Stimulated activated naive B cell treated with anti-CD40 and anti-IgM and Interleukin-4, amounts not matched to agents 10 μg/mL and 1 μg/mL and 100 μg/mL, for 72 hours (primary cell): Measurements from ENCODE around the gene SYT3.
A peak's percentile ranks its signal among the peaks of the same experiment; 100 is the strongest.
"Not testable (repeated sequence)": the region's sequence is repeated elsewhere in the genome, so short reads cannot be mapped to it uniquely, and the experiment has no call there.

Experiments
- ATAC-seq, 2 donors: fragments of 150-1000 bp; cut with Tn5 transposase; replicated peaks; 2 replicates each; pipeline ENCODE4 v1.10.0; 2021; ENCODE audit warnings: moderate library complexity in 1 of 2
- DNase-seq: peaks from one replicate; pipeline ENCODE4 v3.0.0; 2021
- H3K27ac Mint-ChIP-seq: one replicate; pipeline ENCODE4 v1.8.0; 2022; ENCODE audit warnings: mild to moderate bottlenecking, mixed read lengths
- H3K27me3 Mint-ChIP-seq, 2 donors: one replicate each; pipeline ENCODE4 v1.8.0; 2022; ENCODE audit warnings: mixed read lengths in 2 of 2
- H3K36me3 Mint-ChIP-seq, 2 donors: one replicate each; pipeline ENCODE4 v1.8.0; 2022; ENCODE audit warnings: mixed read lengths in 2 of 2, mild to moderate bottlenecking in 1 of 2
- H3K4me1 Mint-ChIP-seq, 2 donors: one replicate each; pipeline ENCODE4 v1.8.0; 2022; ENCODE audit warnings: mixed read lengths in 2 of 2, mild to moderate bottlenecking in 1 of 2
- H3K4me3 Mint-ChIP-seq, 2 donors: one replicate each; pipeline ENCODE4 v1.8.0; 2022; ENCODE audit warnings: mild to moderate bottlenecking in 2 of 2, mixed read lengths in 2 of 2, moderate library complexity in 1 of 2
- H3K9me3 Mint-ChIP-seq, 2 donors: one replicate each; pipeline ENCODE4 v1.8.0; 2022; ENCODE audit warnings: mixed read lengths in 2 of 2, mild to moderate bottlenecking in 1 of 2

The SYT3 gene

GRCh38 chr19:50638600-50638999, 1.1 kb downstream of the SYT3 start:
- Mint-ChIP-seq H3K27me3 (peaks cover 30 to 49% of the 10 kb centered on the region in 2 donors), H3K4me3 (peak overlapping the region in 1 of 2 donors; percentile 31), H3K27ac (no peak overlapping the region), H3K9me3 (peaks cover 8 to 12% of the 10 kb centered on the region in 2 donors), H3K36me3 (peaks cover 0 to 3% of the 10 kb centered on the region in 2 donors), H3K4me1 (peaks cover 6 to 14% of the 10 kb centered on the region in 2 donors)
- DNase-seq (no peak), ATAC-seq (no peak)

GRCh38 chr19:50636317-50637085, 3.2 kb downstream of the SYT3 start:
- no peak overlapping the region for H3K27ac Mint-ChIP-seq
- peaks cover 12 to 17% of the 10 kb centered on the region in 2 donors for H3K9me3 Mint-ChIP-seq
- H3K4me1 Mint-ChIP-seq = peaks cover 6 to 14% of the 10 kb centered on the region in 2 donors
- no peak for DNase-seq
- no peak overlapping the region for H3K4me3 Mint-ChIP-seq
- ATAC-seq = no peak
- peaks cover 0 to 6% of the 10 kb centered on the region in 2 donors for H3K36me3 Mint-ChIP-seq
- H3K27me3 Mint-ChIP-seq = peaks cover 33 to 53% of the 10 kb centered on the region in 2 donors

- no peak for DNase-seq
- no peak overlapping the region for H3K27ac Mint-ChIP-seq
- H3K4me3 Mint-ChIP-seq = no peak overlapping the region
- H3K9me3 Mint-ChIP-seq = peaks cover 12 to 17% of the 10 kb centered on the region in 2 donors
- peaks cover 6 to 9% of the 10 kb centered on the region in 2 donors for H3K4me1 Mint-ChIP-seq
- H3K36me3 Mint-ChIP-seq = peaks cover 0 to 6% of the 10 kb centered on the region in 2 donors
- peaks cover 42 to 57% of the 10 kb centered on the region in 2 donors for H3K27me3 Mint-ChIP-seq
- ATAC-seq = no peak
Measured at GRCh38 chr19:50633973-50634372, 5.7 kb downstream of the SYT3 start.

- H3K36me3 Mint-ChIP-seq = peaks cover 0 to 6% of the 10 kb centered on the region in 2 donors
- H3K4me3 Mint-ChIP-seq = no peak overlapping the region
- H3K4me1 Mint-ChIP-seq = peaks cover under 1 to 3% of the 10 kb centered on the region in 2 donors
Measured at GRCh38 chr19:50633359-50633758, 6.3 kb downstream of the SYT3 start.

GRCh38 chr19:50632151-50632835, 7.4 kb downstream of the SYT3 start:
- Mint-ChIP-seq H3K9me3 (peaks cover 12 to 17% of the 10 kb centered on the region in 2 donors), H3K36me3 (peaks cover 0 to 6% of the 10 kb centered on the region in 2 donors), H3K27ac (no peak overlapping the region), H3K27me3 (peaks cover 31 to 53% of the 10 kb centered on the region in 2 donors), H3K4me1 (no peaks in the 10 kb centered on the region), H3K4me3 (no peak overlapping the region)
- ATAC-seq (no peak), DNase-seq (no peak)

More at GRCh38 chr19:50633359-50633758, 6.3 kb downstream of the SYT3 start:
- DNase-seq (no peak), ATAC-seq (no peak)
- peaks cover 39 to 55% of the 10 kb centered on the region in 2 donors for H3K27me3 Mint-ChIP-seq
- peaks cover 12 to 17% of the 10 kb centered on the region in 2 donors for H3K9me3 Mint-ChIP-seq
- H3K27ac Mint-ChIP-seq = no peak overlapping the region

- Mint-ChIP-seq H3K27me3 (peaks cover 36 to 42% of the 10 kb centered on the region in 2 donors), H3K4me3 (no peak overlapping the region), H3K4me1 (no peaks in the 10 kb centered on the region), H3K9me3 (peaks cover 7 to 9% of the 10 kb centered on the region in 2 donors), H3K27ac (no peak overlapping the region), H3K36me3 (peaks cover 0 to 3% of the 10 kb centered on the region in 2 donors)
- ATAC-seq = no peak
- no peak for DNase-seq
Measured at GRCh38 chr19:50629801-50630200, 9.9 kb downstream of the SYT3 start.

- Mint-ChIP-seq H3K27ac (no peak overlapping the region), H3K4me3 (no peak overlapping the region), H3K36me3 (peaks cover 0 to 3% of the 10 kb centered on the region in 2 donors), H3K9me3 (peaks cover 7 to 9% of the 10 kb centered on the region in 2 donors), H3K4me1 (no peaks in the 10 kb centered on the region), H3K27me3 (peaks cover 36 to 42% of the 10 kb centered on the region in 2 donors)
- ATAC-seq (no peak), DNase-seq (no peak)
Measured at GRCh38 chr19:50629194-50629593, 10.5 kb downstream of the SYT3 start.

- ATAC-seq (no peak), DNase-seq (no peak)
- Mint-ChIP-seq H3K4me1 (no peaks in the 10 kb centered on the region), H3K27me3 (peaks cover 36 to 42% of the 10 kb centered on the region in 2 donors), H3K4me3 (no peak overlapping the region), H3K27ac (no peak overlapping the region), H3K36me3 (peaks cover 0 to 3% of the 10 kb centered on the region in 2 donors), H3K9me3 (peaks cover 4% of the 10 kb centered on the region in 2 donors)
Measured at GRCh38 chr19:50628551-50628950, 11.1 kb downstream of the SYT3 start.

GRCh38 chr19:50628146-50628545, 11.5 kb downstream of the SYT3 start:
- no peak overlapping the region for H3K27ac Mint-ChIP-seq
- ATAC-seq (no peak), DNase-seq (no peak)
- peaks cover 36 to 42% of the 10 kb centered on the region in 2 donors for H3K27me3 Mint-ChIP-seq
- H3K4me3 Mint-ChIP-seq = no peak overlapping the region
- no peaks in the 10 kb centered on the region for H3K36me3 Mint-ChIP-seq
- H3K4me1 Mint-ChIP-seq = no peaks in the 10 kb centered on the region
- peaks cover 0 to under 1% of the 10 kb centered on the region in 2 donors for H3K9me3 Mint-ChIP-seq

GRCh38 chr19:50626795-50627194, 12.9 kb downstream of the SYT3 start:
- H3K4me1 Mint-ChIP-seq = no peaks in the 10 kb centered on the region
- H3K9me3 Mint-ChIP-seq = no peaks in the 10 kb centered on the region
- no peak overlapping the region for H3K4me3 Mint-ChIP-seq
- H3K27me3 Mint-ChIP-seq = peaks cover 33 to 37% of the 10 kb centered on the region in 2 donors
- DNase-seq (no peak), ATAC-seq (no peak)
- H3K27ac Mint-ChIP-seq = no peak overlapping the region
- no peaks in the 10 kb centered on the region for H3K36me3 Mint-ChIP-seq

- Mint-ChIP-seq H3K27me3 (peaks cover 28 to 32% of the 10 kb centered on the region in 2 donors), H3K4me1 (no peaks in the 10 kb centered on the region)
- no peak for ATAC-seq
Measured at GRCh38 chr19:50626011-50626410, 13.7 kb downstream of the SYT3 start.

GRCh38 chr19:50624949-50625600, 14.6 kb downstream of the SYT3 start:
- no peak overlapping the region for H3K4me3 Mint-ChIP-seq
- DNase-seq = no peak
- peaks cover 20 to 25% of the 10 kb centered on the region in 2 donors for H3K27me3 Mint-ChIP-seq
- no peak for ATAC-seq
- no peaks in the 10 kb centered on the region for H3K4me1 Mint-ChIP-seq
- H3K36me3 Mint-ChIP-seq = no peaks in the 10 kb centered on the region
- no peaks in the 10 kb centered on the region for H3K9me3 Mint-ChIP-seq
- no peak overlapping the region for H3K27ac Mint-ChIP-seq

More at GRCh38 chr19:50626011-50626410, 13.7 kb downstream of the SYT3 start:
- DNase-seq = no peak
- Mint-ChIP-seq H3K27ac (no peak overlapping the region), H3K4me3 (no peak overlapping the region), H3K9me3 (no peaks in the 10 kb centered on the region), H3K36me3 (no peaks in the 10 kb centered on the region)

GRCh38 chr19:50620394-50620906, 19.2 kb downstream of the SYT3 start:
- not testable (repeated sequence) for H3K4me1 Mint-ChIP-seq, ATAC-seq, H3K27ac Mint-ChIP-seq, H3K27me3 Mint-ChIP-seq, H3K4me3 Mint-ChIP-seq, H3K9me3 Mint-ChIP-seq, DNase-seq, H3K36me3 Mint-ChIP-seq

- not testable (repeated sequence) for DNase-seq, H3K9me3 Mint-ChIP-seq, H3K36me3 Mint-ChIP-seq
Measured at GRCh38 chr19:50619184-50619583, 20.5 kb downstream of the SYT3 start.

More at GRCh38 chr19:50619184-50619583, 20.5 kb downstream of the SYT3 start:
- ATAC-seq, H3K4me3 Mint-ChIP-seq, H3K27me3 Mint-ChIP-seq, H3K27ac Mint-ChIP-seq, H3K4me1 Mint-ChIP-seq: not testable (repeated sequence)
